Stimulated activated CD4-positive, alpha-beta T cell treated with anti-CD3 and anti-CD28 coated beads, Interleukin-4, amount 100 ng/mL, for 48 hours (primary cell): ENCODE results near the gene ABHD14A.

Experiments
- DNase-seq, 2 donors: peaks; one replicate each; pipeline ENCODE4 v3.0.0-alpha.2; 2020; ENCODE audit warnings: low read depth in 2 of 2

The ABHD14A gene

DNA sequence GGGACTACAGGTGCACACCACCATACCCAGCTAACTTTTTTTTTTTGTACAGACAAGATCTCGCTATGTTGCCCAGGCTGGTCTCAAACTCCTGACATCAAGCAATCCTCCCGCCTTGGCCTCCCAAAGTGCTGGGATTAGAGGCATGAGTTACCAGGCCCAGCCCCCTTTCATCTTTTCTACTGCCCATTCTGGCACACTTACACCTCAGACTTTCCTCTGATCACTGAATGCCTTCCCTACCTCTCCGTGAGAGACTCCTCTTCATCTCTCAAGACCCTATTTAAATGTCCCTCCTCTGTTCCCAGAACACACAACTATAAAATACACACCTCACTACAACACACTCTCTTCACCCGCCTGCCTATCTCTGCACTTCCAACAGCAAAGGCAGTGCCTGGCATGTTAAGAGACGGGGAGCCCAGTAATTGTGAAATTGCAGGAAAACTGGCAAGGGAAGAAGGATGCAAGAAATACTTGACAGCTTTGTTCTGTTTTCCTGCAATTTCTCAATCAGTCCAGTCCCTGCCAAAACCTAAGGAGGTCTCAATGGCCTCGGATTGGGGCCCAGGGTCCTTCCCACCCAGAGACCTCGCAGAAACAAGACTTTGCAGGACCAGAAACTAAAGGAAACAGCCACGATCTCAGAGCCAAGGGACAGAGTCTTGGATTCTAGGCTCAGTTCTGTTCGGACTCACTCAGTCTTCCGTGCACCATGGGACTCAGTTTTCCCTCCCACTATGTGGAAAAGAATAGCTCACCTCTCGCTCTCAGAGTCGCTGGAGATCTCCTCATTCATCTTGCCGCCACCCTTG, 34.0 kb upstream of the ABHD14A start:
- DNase-seq, result no peak

DNA sequence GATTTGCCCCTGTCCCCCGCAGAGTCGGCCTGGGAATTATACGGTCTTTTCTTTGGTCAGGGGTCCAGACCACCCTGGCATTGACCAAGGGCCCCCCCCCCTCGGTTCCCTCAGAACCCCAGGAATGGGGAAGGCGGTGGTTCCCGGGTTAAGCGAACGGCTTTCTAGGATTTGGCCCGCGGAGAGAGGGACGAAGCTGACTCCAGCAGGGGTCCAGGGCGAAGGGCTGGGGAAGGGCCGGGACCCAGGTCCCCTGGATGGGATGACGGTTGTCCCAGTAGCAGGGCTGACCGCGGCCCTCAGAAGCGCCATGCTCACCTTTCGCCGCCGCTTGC, 33.4 kb upstream of the ABHD14A start:
- no peak for DNase-seq

DNA sequence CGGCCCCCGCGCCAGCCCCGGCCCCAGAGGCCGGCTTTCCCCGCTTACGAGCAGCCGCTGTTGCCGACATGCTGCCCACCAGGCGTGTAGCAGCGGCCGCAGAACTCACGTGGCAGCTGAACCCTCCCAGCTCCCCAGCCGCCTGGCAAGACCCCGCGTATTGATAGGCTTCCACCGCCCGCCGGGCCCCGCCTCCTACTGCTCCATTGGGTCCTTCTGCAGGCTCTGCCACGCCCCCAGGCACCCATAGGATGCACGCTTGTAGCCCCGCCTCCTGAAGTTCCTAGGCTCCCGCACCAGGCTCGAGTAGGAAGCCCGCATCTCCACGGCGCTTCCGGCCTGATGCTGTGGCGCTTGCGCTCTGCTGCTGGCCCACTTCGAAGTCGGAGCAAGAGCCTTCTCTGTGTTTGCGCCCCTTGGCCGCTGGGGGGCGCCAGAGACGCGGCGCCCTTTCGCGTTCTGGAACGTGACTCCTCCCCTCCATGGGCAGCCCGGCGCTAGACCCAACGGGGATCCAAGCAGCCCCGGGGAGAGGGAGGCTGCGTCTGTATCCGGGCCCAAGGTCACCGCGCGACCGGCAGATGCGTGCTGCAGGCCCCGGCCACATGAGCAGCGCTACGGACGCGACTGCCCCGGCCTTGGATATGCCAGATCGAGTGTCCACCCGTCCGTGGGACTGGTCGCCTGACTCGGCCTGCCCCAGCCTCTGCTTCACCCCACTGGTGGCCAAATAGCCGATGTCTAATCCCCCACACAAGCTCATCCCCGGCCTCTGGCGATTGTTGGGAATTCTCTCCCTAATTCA, 32.9 kb upstream of the ABHD14A start, which contains the start of the genes PARP3 and RRP9:
PARP3 (plus strand) TSS at position 566 of the 805 bp plus-strand sequence. CDS start 993 bp downstream, outside the sequence.
RRP9 (minus strand) TSS at position 107 of the 805 bp plus-strand sequence; CDS start at position 70, 37 bp downstream.
- peak; percentile 99 to 100 for DNase-seq

DNA sequence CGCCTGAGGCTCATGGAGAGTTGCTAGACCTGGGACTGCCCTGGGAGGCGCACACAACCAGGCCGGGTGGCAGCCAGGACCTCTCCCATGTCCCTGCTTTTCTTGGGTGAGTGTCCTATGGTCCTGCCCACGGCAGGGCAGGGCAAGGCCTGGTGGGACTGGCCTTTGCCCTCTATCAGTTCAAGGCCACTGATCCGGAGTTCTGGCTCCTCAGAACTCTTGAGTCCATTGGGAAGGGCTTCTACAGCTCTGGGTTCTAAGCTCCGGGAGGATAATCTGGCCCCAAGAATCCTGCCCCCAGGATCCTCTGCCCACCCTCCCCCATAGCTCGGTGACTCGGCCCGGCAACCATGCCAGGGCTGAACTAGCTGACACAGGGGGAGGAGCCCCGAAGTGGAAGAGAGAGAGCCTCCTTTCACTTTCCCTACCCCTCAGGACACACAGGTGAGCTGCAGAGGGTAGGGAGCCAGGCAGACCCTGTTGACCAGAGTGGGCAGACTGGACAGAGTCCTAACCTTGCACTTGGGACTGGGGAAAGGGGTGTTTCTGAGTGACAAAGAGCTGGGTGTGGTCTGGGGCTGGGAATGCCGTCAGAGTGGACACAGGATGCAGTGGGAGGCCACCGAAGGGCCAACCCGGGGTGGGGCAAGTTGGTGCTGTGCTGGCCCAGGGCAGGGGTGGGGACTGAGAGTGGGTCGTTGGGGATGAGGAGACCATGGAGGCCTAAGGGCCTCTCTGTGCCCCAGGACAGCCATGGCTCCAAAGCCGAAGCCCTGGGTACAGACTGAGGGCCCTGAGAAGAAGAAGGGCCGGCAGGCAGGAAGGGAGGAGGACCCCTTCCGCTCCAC, 32.0 kb upstream of the ABHD14A start:
- peak; percentile 48 to 49 for DNase-seq

DNA sequence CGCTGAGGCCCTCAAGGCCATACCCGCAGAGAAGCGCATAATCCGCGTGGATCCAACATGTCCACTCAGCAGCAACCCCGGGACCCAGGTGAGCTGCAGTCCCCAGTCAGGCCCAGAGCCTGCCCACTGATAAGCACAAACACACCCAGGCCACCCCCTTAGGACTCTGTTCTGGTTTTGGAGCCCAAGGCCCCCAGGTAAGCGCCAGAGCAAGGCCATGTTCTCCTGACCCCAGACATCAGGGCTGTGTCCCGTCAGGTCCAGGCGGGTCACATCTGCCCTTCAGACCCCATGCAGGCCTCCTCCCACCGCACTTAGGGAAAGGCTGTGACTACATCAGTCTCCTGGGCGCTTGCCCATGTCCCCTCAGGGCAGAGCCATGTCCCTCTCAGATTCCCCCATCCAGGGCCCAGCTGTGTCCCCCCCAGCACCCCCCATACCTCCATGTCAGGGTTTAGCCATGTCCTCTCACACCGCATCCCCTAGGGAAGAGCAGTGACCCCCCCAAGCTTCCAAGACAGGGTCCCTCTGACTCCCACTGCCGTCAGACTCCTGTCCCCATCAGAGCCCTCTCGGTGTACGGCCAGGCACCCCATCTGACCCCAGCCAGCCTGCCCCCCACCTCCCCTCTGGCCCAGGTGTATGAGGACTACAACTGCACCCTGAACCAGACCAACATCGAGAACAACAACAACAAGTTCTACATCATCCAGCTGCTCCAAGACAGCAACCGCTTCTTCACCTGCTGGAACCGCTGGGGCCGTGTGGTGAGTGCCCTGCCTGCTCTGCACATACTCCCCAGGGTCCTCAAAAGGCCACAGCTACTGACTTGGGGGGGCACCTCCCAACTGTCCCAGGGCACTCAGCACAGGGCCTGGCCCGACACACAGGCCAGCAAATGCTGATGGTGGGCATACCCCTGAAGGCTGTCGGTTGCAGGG, 31.1 kb upstream of the ABHD14A start:
- DNase-seq, result no peak

DNA sequence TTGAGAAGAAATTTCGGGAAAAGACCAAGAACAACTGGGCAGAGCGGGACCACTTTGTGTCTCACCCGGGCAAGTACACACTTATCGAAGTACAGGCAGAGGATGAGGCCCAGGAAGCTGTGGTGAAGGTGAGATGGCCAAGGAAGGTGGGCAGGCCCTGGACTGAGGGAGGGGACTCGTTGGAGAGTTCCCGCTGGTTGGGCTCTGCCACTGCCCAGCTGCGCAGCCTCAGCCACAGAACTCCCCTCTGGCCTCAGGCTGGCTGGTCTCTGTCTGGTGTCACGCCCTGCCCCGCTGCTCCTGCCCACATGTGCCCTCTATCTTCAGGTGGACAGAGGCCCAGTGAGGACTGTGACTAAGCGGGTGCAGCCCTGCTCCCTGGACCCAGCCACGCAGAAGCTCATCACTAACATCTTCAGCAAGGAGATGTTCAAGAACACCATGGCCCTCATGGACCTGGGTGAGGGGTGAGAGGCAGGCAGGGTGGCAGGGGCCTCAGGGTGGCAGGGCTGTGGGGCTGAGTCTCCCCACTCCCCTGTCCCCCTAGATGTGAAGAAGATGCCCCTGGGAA, 30.3 kb upstream of the ABHD14A start:
- no peak for DNase-seq

DNA sequence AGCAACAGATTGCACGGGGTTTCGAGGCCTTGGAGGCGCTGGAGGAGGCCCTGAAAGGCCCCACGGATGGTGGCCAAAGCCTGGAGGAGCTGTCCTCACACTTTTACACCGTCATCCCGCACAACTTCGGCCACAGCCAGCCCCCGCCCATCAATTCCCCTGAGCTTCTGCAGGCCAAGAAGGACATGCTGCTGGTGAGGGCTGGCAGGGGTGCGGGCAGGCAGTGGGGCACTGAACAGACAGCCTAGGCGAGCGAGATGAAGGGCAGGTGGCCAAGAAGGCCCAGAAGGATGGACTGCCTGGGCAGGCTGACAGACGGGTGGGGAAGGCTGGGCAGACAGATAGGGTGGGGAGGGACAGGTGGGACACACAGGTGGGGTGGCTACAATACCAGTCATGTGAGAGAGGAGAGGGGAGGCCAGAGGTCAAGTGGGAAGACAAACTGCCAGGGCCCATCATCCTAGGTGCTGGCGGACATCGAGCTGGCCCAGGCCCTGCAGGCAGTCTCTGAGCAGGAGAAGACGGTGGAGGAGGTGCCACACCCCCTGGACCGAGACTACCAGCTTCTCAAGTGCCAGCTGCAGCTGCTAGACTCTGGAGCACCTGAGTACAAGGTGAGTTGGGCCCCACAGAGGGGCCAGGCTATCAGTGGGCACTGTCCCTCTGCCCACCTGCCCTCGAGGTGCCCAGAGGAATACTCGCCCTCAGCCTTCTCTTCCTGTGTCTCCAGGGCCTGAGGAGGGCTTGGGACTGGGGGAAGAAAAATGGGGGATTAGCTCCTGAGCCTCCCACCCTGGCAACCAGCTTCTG, 29.6 kb upstream of the ABHD14A start:
- no peak for DNase-seq

DNA sequence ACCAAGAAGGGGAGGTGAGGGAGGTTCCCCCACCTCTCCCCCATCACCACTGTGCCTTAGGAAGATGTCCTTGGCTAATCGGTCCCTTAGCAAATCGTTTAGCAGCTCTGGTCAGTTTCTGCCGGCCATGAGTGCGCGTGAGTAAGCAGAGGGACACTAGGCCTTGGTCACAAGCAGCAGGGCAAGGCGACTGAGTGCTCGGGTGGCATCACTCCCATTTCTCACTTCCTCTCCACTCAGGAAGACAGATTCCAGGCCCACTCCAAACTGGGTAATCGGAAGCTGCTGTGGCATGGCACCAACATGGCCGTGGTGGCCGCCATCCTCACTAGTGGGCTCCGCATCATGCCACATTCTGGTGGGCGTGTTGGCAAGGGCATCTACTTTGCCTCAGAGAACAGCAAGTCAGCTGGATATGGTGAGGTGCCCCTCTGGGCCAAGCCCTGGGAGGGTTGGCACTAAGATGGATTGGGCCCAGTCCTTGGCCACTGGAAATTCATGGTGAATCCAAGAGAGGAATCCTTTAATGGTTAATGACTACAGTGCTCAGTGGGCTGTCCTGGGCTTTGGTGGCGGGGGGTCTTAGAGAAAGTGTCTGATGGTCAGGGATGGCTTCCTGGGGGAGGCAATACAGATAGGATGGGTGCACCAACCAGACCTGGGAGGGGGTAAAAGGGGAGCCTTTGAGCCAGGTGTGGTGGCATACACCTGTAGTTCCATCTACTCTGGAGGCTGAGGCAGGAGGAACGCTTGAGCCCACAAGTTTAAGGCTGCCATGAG, 28.7 kb upstream of the ABHD14A start:
- DNase-seq, result no peak

DNA sequence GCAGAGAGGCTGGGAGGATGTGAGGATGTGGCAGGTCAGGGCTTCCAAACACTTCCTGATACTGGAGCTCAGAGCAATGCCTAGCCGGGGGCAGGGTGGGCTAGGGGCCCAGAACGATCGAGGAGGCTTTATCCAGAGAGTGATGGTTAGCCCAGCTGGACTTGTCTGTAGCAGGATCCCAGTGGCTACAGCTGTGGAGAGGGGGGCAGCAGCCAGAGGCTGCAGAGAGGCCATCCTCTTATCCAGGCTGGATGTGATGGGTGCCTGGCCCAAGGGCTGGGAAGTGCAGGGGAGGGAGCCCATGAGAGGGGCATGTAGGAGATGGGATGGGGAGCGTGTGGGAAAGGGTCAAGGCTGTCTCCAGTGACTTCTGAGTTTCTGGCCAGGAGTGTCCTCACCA, 28.1 kb upstream of the ABHD14A start:
- DNase-seq, result no peak

DNA sequence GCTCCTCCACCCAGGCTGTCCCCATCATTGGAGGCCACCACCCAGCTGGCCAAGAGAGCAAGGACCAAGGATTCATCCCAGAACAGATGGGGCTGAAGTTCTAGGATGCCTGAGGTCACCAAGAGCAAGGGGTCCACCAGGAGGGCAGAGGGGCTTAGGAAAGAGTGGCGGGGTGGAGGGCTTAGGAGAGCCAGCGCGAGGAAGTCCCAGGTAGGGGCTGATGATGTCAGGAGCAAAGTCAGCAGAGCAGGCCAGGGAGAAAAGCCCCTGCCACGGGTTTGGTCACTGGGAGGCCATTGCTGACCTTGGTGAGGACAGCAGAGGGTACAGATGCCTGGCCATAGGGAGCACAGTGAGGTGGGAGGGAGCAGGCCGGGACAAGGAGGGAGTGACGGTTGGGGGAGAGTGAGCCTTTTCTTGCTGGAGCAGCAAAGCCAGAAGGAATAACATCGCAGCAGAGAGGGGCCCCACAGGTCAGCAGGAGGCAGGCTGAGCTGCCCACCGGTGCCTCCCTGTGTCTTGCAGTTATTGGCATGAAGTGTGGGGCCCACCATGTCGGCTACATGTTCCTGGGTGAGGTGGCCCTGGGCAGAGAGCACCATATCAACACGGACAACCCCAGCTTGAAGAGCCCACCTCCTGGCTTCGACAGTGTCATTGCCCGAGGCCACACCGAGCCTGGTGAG, 27.5 kb upstream of the ABHD14A start:
- no peak for DNase-seq

DNA sequence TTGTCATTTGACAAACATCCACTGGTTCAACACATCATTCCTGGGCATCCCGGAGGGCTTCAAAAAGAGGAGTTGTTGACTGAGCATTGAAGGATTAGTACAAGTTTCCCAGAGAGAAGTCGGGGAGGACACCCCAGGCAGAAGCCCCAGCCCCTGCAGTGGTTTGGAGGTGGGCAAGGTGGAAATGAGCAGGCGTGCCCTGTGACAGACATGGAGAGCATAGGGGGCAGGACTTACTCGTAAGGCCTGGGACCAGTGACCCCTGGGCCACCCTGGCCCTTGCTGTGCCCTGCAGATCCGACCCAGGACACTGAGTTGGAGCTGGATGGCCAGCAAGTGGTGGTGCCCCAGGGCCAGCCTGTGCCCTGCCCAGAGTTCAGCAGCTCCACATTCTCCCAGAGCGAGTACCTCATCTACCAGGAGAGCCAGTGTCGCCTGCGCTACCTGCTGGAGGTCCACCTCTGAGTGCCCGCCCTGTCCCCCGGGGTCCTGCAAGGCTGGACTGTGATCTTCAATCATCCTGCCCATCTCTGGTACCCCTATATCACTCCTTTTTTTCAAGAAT, 26.8 kb upstream of the ABHD14A start:
- DNase-seq, result no peak

DNA sequence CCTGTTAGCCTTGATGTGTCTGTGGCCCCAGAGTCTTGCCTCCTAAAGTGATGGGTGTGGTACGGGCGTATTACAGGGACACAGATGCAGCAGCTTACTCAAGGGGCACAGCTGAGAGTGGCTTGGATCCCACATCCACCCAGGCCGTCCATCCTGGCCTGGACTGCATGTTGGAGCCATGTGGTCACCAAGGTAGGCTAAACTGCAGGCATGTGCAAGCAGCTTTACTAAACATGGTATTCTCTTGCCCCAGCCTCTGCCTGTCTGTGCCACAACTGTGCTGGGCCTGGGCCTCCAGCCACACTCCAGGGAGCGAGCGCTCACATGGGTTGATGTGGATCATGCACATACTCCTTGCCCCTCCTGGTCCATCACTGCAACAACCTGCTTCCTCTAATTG, 25.7 kb upstream of the ABHD14A start:
- no peak for DNase-seq

DNA sequence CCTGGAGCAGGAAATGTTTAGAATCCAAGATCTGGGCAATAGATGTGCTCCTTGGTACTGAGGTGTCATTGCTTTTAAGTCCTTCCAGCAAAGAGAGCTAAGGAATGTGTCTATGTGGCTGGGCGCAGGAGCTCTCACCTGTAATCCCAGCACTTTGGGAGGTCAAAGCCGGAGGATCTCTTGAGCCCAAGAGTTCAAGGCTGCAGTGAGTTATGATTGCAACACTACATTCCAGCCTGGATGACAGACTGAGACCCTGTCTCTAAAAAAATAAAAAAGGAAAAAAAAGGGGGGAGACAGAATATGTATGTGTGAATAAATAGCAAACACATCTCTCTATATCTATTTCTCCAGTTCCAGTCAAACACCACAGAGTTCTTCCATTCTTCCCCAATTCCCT, 24.0 kb upstream of the ABHD14A start:
- DNase-seq, result no peak

DNA sequence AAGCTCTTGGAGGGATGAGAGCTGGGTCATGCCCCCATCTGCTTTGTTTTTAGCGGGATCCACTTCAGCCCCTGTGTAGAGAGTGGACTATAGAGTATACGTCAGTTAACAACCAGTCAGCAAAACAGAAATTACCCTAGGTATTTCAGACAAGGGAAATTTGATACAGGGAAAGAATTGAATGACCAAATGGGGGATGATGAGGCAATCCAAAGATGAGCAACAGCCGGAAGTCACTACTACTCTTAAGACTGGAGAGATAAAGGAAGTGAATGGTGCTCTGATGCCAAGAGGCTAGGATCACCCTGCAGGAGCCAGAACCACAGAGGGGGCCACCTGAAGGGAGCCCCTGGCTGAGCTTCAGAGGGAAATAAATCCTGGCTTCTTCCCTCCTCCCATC, 21.4 kb upstream of the ABHD14A start:
- DNase-seq, result no peak

DNA sequence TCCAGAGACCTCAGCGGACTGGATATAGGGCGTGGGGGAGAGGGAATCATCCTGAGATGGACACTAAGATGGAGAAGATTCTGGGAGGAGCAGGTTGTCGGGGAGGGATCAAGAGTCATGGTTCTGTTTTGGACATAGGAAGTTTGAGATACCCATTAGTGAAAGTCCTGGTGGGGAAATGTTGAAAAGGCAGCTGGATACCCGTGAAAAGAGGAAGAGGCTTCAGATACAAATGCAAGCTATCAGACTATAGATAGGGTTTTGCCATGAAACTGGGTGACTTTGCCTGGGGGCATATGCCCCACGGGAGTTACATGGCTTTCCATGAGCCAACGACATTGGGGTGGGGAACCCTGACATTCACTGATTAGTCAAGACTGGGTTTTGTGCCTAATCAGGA, 20.8 kb upstream of the ABHD14A start:
- DNase-seq, result no peak

DNA sequence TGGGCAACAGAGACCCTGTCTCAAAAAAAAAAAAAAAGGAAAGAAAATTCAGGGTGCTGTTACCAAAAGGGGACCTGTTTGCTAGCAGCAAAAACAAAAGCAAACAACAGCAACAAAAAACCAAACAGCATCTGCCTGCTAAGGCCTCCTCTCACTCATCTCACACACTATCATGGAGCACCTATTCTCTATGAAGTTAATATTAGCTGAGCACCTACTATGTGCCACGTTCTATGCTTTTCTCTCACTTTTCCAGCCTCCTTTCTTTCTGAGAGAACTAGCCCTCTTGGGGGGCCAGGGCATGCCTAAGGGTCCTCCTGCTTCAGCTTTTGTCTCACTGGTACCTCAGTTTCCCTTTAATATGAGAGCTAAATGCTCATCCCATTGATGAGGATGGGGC, 20.2 kb upstream of the ABHD14A start:
- DNase-seq, result no peak

DNA sequence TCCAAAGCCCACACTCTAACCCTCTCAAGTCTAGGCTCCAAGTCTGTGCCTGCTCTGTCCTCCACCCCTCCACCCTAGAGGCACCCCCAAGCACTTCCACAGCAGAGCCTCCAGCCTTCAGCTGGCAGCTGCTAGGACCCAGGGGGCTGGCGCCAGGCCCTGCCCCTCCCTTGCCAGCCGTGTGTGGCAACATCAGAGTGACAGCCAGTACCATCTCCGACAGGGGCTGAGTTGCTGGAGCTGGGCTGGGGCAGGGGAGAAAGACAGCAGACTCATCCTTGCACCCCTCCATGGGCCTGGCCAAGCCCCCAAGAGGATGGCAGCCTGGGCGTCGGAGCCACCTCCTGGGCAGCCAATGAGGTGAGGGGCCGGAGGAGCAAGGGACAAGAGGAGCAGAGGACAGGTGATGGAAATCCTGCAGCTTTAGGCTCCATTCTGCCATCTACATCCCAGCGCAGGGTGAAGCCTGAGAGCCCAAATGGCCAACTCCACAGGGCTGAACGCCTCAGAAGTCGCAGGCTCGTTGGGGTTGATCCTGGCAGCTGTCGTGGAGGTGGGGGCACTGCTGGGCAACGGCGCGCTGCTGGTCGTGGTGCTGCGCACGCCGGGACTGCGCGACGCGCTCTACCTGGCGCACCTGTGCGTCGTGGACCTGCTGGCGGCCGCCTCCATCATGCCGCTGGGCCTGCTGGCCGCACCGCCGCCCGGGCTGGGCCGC, 19.5 kb upstream of the ABHD14A start, which contains the start of gene GPR62:
GPR62 (plus strand) TSS at position 207 of the 718 bp plus-strand sequence; CDS start at position 479, 272 bp downstream.
- DNase-seq, result no peak
